DND-41 (cell line): ENCODE results near the gene PPIL1.

Source experiments
- ATAC-seq: fragments of 200-7000 bp; cut with Tn5 transposase; 3 replicates; pipeline ENCODE4 v1.9.1; 2021; ENCODE audit warnings: low read depth; ENCODE audit not compliant: insufficient read depth
- DNase-seq: peaks from one replicate; pipeline ENCODE4 v3.0.0-alpha.2; 2020
- H2AFZ ChIP-seq: 2 replicates; pipeline ENCODE4 v1.6.0; 2012; ENCODE audit warnings: low read depth, low read length
- H3K27ac ChIP-seq: 2 replicates; pipeline ENCODE4 v1.5.1; 2012; ENCODE audit warnings: low read length, inconsistent platforms
- H3K27me3 ChIP-seq: fragments of 200-600 bp; sonication (generic); 2 replicates; pipeline ENCODE4 v1.6.0; 2012; ENCODE audit warnings: low read length, mild to moderate bottlenecking, inconsistent platforms; ENCODE audit not compliant: insufficient read depth, poor library complexity
- H3K36me3 ChIP-seq: 2 replicates; pipeline ENCODE4 v1.5.1; 2012; ENCODE audit warnings: low read length, inconsistent platforms; ENCODE audit not compliant: insufficient read depth
- H3K4me1 ChIP-seq: 2 replicates; pipeline ENCODE4 v1.5.1; 2012; ENCODE audit warnings: mild to moderate bottlenecking, low read length; ENCODE audit not compliant: insufficient read depth
- H3K4me2 ChIP-seq: 2 replicates; pipeline ENCODE4 v1.6.0; 2012; ENCODE audit warnings: mild to moderate bottlenecking, moderate library complexity, low read length, inconsistent platforms; ENCODE audit not compliant: insufficient read depth
- H3K4me3 ChIP-seq, 2 experiments: fragments of 200-600 bp in 1 of 2; shearing (Covaris generic) in 1 of 2; 2 replicates each; pipeline ENCODE4 v1.5.1; 2012 to 2016; ENCODE audit warnings: inconsistent platforms in 2 of 2, low read length in 2 of 2, mild to moderate bottlenecking in 2 of 2, low read depth in 1 of 2, moderate library complexity in 1 of 2
- H3K79me2 ChIP-seq: 2 replicates; pipeline ENCODE4 v1.6.0; 2012; ENCODE audit warnings: low read length, inconsistent platforms; ENCODE audit not compliant: insufficient read depth
- H3K9ac ChIP-seq: 2 replicates; pipeline ENCODE4 v1.6.0; 2012; ENCODE audit warnings: low read depth, mild to moderate bottlenecking, inconsistent platforms, low read length, moderate library complexity
- H3K9me3 ChIP-seq: 2 replicates; pipeline ENCODE4 v1.5.1; 2012; ENCODE audit warnings: low read length, moderate library complexity, mild to moderate bottlenecking, inconsistent platforms; ENCODE audit not compliant: insufficient read depth, severe bottlenecking
- H4K20me1 ChIP-seq: 2 replicates; pipeline ENCODE4 v1.6.0; 2012; ENCODE audit warnings: low read length; ENCODE audit not compliant: insufficient read depth
- CTCF ChIP-seq: IDR thresholded peaks from 2 replicates; pipeline ENCODE4 v1.5.1; 2012; ENCODE audit warnings: borderline replicate concordance, low read length, moderate library complexity, mild to moderate bottlenecking; ENCODE audit not compliant: poor library complexity, severe bottlenecking; ENCODE audit errors: extremely low read depth
- EZH2 ChIP-seq: IDR thresholded peaks from 3 replicates; pipeline ENCODE4 v1.6.1; 2012; ENCODE audit warnings: borderline replicate concordance, low read depth, mild to moderate bottlenecking, moderate library complexity, low read length, inconsistent platforms; ENCODE audit not compliant: severe bottlenecking

The PPIL1 gene

DNA sequence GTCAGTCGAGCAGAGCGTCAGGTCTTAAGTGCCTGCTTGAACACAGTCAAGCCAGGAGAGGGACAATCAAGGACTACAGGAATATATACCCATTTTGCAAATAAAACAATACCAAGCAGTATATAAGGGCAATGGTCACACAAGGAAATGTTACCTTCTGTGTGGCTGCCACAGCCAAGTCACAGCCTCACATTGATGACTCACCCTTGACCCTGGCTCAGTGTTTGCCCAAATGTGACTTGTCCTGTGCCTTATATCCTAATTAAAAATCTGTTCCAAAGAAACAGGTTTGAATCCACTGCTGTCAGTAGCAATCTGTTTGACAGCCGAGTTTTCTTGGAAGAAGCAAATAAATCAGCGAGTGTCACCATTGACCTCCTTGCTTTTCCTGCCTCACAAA is 45.4 kb upstream of the PPIL1 start:
- peaks cover 92% of the 10 kb centered on the region for H3K36me3 ChIP-seq
- H3K27me3 ChIP-seq = no peaks in the 10 kb centered on the region
- H2AFZ ChIP-seq = no peak overlapping the region
- H3K4me1 ChIP-seq = no peaks in the 10 kb centered on the region
- H3K79me2 ChIP-seq = no peaks in the 10 kb centered on the region; the same call in none of the 2 replicates
- no peak for ATAC-seq
- no peaks in the 10 kb centered on the region for H3K9me3 ChIP-seq
- H4K20me1 ChIP-seq = no peaks in the 10 kb centered on the region
- no peak overlapping the region for H3K4me3 ChIP-seq
- H3K9ac ChIP-seq = no peak overlapping the region
- H3K27ac ChIP-seq = no peak overlapping the region
- no peak overlapping the region for H3K4me2 ChIP-seq
- no peak for TF ChIP-seq CTCF
- TF ChIP-seq EZH2 = no peak
- no peak for DNase-seq

DNA sequence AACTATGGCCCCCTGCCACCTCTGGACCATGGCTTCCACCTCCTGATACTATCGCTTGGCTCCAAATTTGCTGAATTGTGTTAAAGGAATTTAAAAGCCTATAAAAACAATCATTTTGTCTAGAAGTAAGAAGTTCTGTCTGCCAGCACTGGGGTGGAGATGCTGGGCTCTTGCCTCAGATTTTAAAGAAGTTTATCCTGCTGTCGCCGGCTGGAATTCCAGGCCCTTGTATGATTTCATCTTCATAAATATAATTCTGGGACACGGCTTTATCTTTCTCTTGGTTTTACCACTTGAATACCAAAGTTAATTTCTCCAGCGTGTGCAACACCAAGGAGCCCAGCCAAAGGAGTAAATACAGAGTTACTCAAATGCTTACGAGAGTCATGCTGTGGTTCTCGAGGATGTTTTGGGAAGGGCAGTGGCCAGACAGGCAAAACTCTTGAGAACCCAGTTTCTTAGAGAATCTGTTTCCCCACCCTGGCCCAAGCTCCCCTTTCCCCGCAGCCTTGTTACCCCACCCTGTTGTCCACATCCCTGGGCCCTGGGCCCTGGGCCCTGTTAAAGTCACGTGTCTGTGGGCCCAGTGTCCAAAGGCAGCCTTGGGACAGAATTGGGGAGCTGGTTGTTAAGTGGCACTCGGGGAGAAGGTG is 43.1 kb upstream of the PPIL1 start:
- no peak overlapping the region for H3K4me3 ChIP-seq
- H3K9ac ChIP-seq = no peak overlapping the region
- ATAC-seq = no peak
- peaks cover 87% of the 10 kb centered on the region for H3K36me3 ChIP-seq
- no peak overlapping the region for H2AFZ ChIP-seq
- no peaks in the 10 kb centered on the region for H4K20me1 ChIP-seq
- TF ChIP-seq CTCF (no peak), EZH2 (no peak)
- no peaks in the 10 kb centered on the region for H3K27me3 ChIP-seq
- peaks cover 9% of the 10 kb centered on the region for H3K79me2 ChIP-seq
- peaks cover 19% of the 10 kb centered on the region for H3K4me1 ChIP-seq
- no peak for DNase-seq
- 0 out of 2 replicates have a peak overlapping the region, but pooled peaks have one; percentile 28 for H3K27ac ChIP-seq
- no peak overlapping the region for H3K4me2 ChIP-seq
- H3K9me3 ChIP-seq = no peaks in the 10 kb centered on the region

- Histone ChIP-seq H3K9me3 (no peaks in the 10 kb centered on the region), H3K27me3 (no peaks in the 10 kb centered on the region), H3K27ac (no peak overlapping the region), H4K20me1 (no peaks in the 10 kb centered on the region), H3K79me2 (peaks cover 9% of the 10 kb centered on the region), H3K9ac (no peak overlapping the region), H3K4me3 (no peak overlapping the region), H3K4me2 (no peak overlapping the region), H2AFZ (no peak overlapping the region), H3K36me3 (peaks cover 78% of the 10 kb centered on the region), H3K4me1 (peaks cover 34% of the 10 kb centered on the region)
- ATAC-seq (no peak), DNase-seq (no peak)
- TF ChIP-seq CTCF = no peak
- no peak for TF ChIP-seq EZH2
Measured at GRCh38 chr6:36916126-36916525, 41.5 kb upstream of the PPIL1 start.

DNA sequence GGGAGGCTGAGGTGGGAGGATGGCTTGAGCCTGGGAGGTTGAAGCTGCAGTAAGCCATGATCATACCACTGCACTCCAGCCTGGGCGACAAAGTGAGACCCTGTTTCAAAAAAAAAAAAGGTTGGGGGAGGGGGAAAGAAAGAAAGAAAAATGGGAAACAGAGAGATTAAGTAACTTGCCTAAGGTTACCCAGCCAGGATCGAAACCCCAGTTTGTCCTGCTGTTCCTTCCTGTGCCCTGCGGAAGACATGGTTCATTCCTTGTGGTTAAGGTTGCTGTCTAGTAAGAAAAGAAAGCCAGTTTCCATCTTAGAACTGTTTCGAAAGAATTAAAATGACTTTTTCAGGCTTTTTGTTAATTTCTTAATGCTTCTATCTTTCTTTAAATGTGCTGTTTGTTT is 41.0 kb upstream of the PPIL1 start:
- no peak for TF ChIP-seq CTCF
- Histone ChIP-seq H3K27me3 (no peaks in the 10 kb centered on the region), H4K20me1 (no peaks in the 10 kb centered on the region), H3K79me2 (peaks cover 9% of the 10 kb centered on the region), H3K9ac (no peak overlapping the region), H3K9me3 (no peaks in the 10 kb centered on the region), H3K36me3 (peaks cover 73% of the 10 kb centered on the region), H2AFZ (no peak overlapping the region), H3K4me1 (peaks cover 40% of the 10 kb centered on the region), H3K4me2 (no peak overlapping the region), H3K4me3 (no peak overlapping the region), H3K27ac (no peak overlapping the region)
- ATAC-seq (no peak), DNase-seq (no peak)
